ENCODE results near the gene AP1M2.

DNA sequence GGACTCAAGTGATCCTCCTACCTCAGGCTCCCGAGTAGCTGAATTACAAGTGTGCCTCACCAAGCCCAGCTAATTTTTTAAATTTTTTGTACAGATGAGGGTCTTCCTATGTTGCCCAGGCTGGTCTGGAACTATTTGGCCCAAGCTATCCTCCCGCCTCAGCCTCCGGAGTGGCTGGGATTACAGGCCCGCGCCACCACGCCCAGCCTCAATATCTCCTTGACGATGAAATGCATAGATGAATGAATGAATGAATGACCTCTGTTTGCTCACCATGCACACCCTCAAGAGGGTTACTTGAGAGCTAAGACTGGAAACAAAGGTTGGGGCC is 14.9 kb upstream of the AP1M2 start:
- TF ChIP-seq CTCF (IDR thresholded peaks at IDR 0.05) (no peak), POLR2A (IDR thresholded peaks at IDR 0.05) (no peak)

All from adrenal gland (tissue), 5 donors.